PC-9 (cell line): ENCODE data around the gene PRICKLE4. TPM values are rescaled to one million over a fixed set of nuclear protein-coding genes. Genes with fewer than 3 reads are reported as not detected.

Source experiments
- BruUV-seq: library from RNA; stranded (reverse); fragments of 400-500 nt; replicated peaks from 2 replicates; lab custom pipeline; 2021; lab: Mats Ljungman, UMichigan
- CTCF ChIA-PET: fragments of 300-600 bp; sonication (Branson Sonifier 250); formaldehyde crosslinking; loops from one replicate; lab custom pipeline; 2022; ENCODE audit warnings: antibody characterized with exemption; lab: Charles Lee
- POLR2A ChIA-PET: fragments of 300-600 bp; sonication (Branson Sonifier 250); formaldehyde crosslinking; loops from one replicate; lab custom pipeline; 2022; ENCODE audit warnings: antibody characterized with exemption; ENCODE audit not compliant: unreplicated experiment; lab: Charles Lee
- DNase-seq, 2 experiments: peaks; one replicate each; pipeline versions ENCODE4 v3.0.0 to v3.0.0-alpha.2; 2015 to 2022; ENCODE audit warnings: mixed read lengths in 1 of 2
- H2AFZ ChIP-seq: fragments of 200-600 bp; sonication (generic); 2 replicates; pipeline ENCODE4 v1.8.1; 2017; ENCODE audit warnings: antibody characterized with exemption
- H3F3A ChIP-seq: fragments of 200-600 bp; sonication (generic); 2 replicates; pipeline ENCODE4 v1.8.1; 2017; ENCODE audit warnings: antibody characterized with exemption, mild to moderate bottlenecking, low read depth; ENCODE audit not compliant: insufficient read depth
- H3K27ac ChIP-seq: fragments of 200-600 bp; sonication (generic); 2 replicates; pipeline ENCODE4 v1.6.1; 2016; ENCODE audit warnings: mixed run types
- H3K27me3 ChIP-seq: fragments of 200-600 bp; sonication (generic); 2 replicates; pipeline ENCODE4 v1.6.1; 2016; ENCODE audit warnings: low read depth, mixed run types; ENCODE audit not compliant: insufficient read depth
- H3K36me3 ChIP-seq: fragments of 200-600 bp; sonication (generic); 2 replicates; pipeline ENCODE4 v1.6.1; 2016; ENCODE audit warnings: low read depth, mixed run types
- H3K4me1 ChIP-seq: fragments of 200-600 bp; sonication (generic); replicated peaks from 2 replicates; pipeline ENCODE4 v1.6.1; 2016; ENCODE audit warnings: mixed run types; ENCODE audit not compliant: insufficient read depth
- H3K4me2 ChIP-seq: fragments of 200-600 bp; sonication (generic); 2 replicates; pipeline ENCODE4 v1.6.1; 2017; ENCODE audit warnings: mixed run types
- H3K4me3 ChIP-seq: fragments of 200-600 bp; sonication (generic); 2 replicates; pipeline ENCODE4 v1.6.1; 2016; ENCODE audit warnings: mixed run types
- H3K79me2 ChIP-seq: fragments of 200-600 bp; sonication (generic); 2 replicates; pipeline ENCODE4 v1.6.1; 2017; ENCODE audit warnings: low read depth, mixed run types
- H3K9me2 ChIP-seq: fragments of 200-600 bp; sonication (generic); 2 replicates; pipeline ENCODE4 v1.8.1; 2017; ENCODE audit warnings: mild to moderate bottlenecking; ENCODE audit not compliant: insufficient read depth
- H3K9me3 ChIP-seq: fragments of 200-600 bp; sonication (generic); 2 replicates; pipeline ENCODE4 v1.8.1; 2016; ENCODE audit warnings: low read depth; ENCODE audit not compliant: insufficient read depth
- H4K20me1 ChIP-seq: fragments of 200-600 bp; sonication (generic); 2 replicates; pipeline ENCODE4 v1.8.1; 2017; ENCODE audit not compliant: insufficient read depth
- EZH2 ChIP-seq: fragments of 200-600 bp; sonication (generic); IDR thresholded peaks from 2 replicates; pipeline ENCODE4 v1.8.0; 2017; ENCODE audit warnings: antibody characterized with exemption, low read depth
- intact Hi-C: fragments of 100-400 bp; cut with micrococcal nuclease; formaldehyde crosslinking; loops from one replicate; pipeline ENCODE4 v1.10.0; 2022; ENCODE audit not compliant: unreplicated experiment
- total RNA-seq: library from RNA; stranded (reverse); gene quantifications from 2 replicates; pipeline ENCODE4 v1.2.3, GENCODE V29; 2021
- TF ChIP-seq, protein P1 (sequence below): fragments of 200-600 bp; sonication (generic); conservative IDR thresholded peaks from 2 replicates; pipeline ENCODE4 v1.6.1; 2017; ENCODE audit warnings: mixed run types, antibody characterized with exemption, mild to moderate bottlenecking, moderate library complexity

PRICKLE4 gene
- total RNA-seq, 1 experiment from 2014 or later, result 9.2 TPM

DNA sequence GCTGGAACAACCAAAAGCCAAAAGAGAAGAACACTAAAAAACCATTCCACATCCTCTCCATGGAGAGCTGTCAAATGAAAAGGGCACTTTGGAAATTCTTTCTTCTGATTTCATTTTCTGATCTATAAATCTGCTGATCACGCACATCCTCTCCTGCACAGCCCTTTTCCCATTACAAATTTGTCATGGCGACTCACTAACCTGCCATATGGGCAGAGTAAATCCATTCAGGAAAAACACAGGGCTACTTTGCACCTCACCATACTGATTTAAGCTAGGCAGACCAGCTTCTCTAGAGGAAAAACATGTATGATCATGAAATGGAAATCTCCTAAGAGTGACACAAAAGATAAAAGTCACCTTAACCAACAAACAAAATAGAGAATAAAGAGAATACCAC lies 32.9 kb downstream of the PRICKLE4 start:
- no peak for TF ChIP-seq EZH2
- TF ChIP-seq, protein P1, sequence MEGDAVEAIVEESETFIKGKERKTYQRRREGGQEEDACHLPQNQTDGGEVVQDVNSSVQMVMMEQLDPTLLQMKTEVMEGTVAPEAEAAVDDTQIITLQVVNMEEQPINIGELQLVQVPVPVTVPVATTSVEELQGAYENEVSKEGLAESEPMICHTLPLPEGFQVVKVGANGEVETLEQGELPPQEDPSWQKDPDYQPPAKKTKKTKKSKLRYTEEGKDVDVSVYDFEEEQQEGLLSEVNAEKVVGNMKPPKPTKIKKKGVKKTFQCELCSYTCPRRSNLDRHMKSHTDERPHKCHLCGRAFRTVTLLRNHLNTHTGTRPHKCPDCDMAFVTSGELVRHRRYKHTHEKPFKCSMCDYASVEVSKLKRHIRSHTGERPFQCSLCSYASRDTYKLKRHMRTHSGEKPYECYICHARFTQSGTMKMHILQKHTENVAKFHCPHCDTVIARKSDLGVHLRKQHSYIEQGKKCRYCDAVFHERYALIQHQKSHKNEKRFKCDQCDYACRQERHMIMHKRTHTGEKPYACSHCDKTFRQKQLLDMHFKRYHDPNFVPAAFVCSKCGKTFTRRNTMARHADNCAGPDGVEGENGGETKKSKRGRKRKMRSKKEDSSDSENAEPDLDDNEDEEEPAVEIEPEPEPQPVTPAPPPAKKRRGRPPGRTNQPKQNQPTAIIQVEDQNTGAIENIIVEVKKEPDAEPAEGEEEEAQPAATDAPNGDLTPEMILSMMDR, result no peak
- Histone ChIP-seq H3K4me3 (no peak overlapping the region), H3K27ac (no peak overlapping the region), H3F3A (peaks cover 4% of the 10 kb centered on the region; the same call in 1 of the 2 replicates), H3K79me2 (no peaks in the 10 kb centered on the region), H3K4me1 (no peaks in the 10 kb centered on the region), H3K27me3 (no peaks in the 10 kb centered on the region), H3K9me2 (no peaks in the 10 kb centered on the region), H3K36me3 (no peaks in the 10 kb centered on the region), H3K4me2 (no peak overlapping the region), H4K20me1 (no peaks in the 10 kb centered on the region), H3K9me3 (no peaks in the 10 kb centered on the region), H2AFZ (no peak overlapping the region)
- CTCF ChIA-PET, result no interaction called here
- intact Hi-C loops, result no loop called here
- DNase-seq, result no peak
- no TSS peak for BruUV-seq
- POLR2A ChIA-PET, result no interaction called here

DNA sequence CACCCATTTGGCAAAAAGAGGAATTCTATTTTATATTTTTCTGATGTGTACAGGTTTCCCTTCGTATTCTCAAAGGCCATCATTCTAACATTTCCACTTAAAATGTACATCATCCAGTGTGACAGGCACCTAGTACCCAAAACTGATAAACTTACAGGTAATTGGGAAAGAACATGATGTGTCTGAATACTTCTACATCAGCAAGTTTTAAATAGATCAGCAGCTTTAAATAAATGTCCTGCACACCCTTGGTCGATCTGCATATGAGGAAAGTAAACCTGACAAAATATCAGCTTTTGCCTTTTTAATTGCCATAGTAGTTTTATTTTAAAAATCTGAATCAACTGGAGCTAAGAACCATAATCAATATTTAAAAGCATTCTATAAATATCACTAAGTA lies 33.4 kb downstream of the PRICKLE4 start:
- intact Hi-C loops, result no loop called here
- Histone ChIP-seq H3F3A (peaks cover 4% of the 10 kb centered on the region; the same call in 1 of the 2 replicates), H3K4me3 (no peak overlapping the region), H2AFZ (no peak overlapping the region), H3K4me2 (no peak overlapping the region), H3K27ac (no peak overlapping the region), H3K4me1 (no peaks in the 10 kb centered on the region), H3K27me3 (no peaks in the 10 kb centered on the region), H3K79me2 (no peaks in the 10 kb centered on the region), H3K36me3 (no peaks in the 10 kb centered on the region), H4K20me1 (no peaks in the 10 kb centered on the region), H3K9me2 (no peaks in the 10 kb centered on the region), H3K9me3 (no peaks in the 10 kb centered on the region)
- BruUV-seq, result no TSS peak
- CTCF ChIA-PET, result interaction anchor here (0.8 kb wide), 1 partner anchor 23 kb away, joined by 3 read pairs; no protein-coding TSS in a partner anchor
- DNase-seq, result no peak
- TF ChIP-seq, protein P1, result no peak
- no peak for TF ChIP-seq EZH2
- POLR2A ChIA-PET, result interaction anchor here (0.7 kb wide), 1 partner anchor 29 kb away, joined by 4 read pairs; no protein-coding TSS in a partner anchor

DNA sequence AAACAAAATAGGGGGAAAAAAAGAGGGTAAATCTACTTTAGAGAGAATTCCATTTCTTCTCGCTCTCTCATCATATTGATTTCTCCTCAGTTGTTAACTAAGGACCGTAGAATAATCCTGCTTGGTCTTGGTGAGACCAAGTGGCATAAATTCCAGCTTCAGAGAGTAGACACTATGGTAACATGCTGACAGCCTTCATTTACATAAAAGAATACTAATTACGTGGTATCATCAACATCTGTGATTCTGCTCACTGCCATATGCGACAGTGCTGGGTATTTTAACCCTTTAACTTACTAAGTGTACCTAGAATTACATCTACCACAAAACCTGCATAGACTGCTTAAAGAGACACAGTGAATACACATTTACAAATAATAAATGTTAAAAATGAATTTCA lies 34.0 kb downstream of the PRICKLE4 start:
- CTCF ChIA-PET, result interaction anchor here (0.8 kb wide), 1 partner anchor 22 kb away, joined by 3 read pairs; no protein-coding TSS in a partner anchor
- POLR2A ChIA-PET, result no interaction called here
- no peak for DNase-seq

More for the DNA sequence above, 34.0 kb downstream of the PRICKLE4 start:
- Histone ChIP-seq H3K4me3 (no peak overlapping the region), H3K4me1 (no peaks in the 10 kb centered on the region), H3F3A (peaks cover 4% of the 10 kb centered on the region; the same call in 1 of the 2 replicates), H3K4me2 (no peak overlapping the region), H4K20me1 (no peaks in the 10 kb centered on the region), H3K9me2 (no peaks in the 10 kb centered on the region), H2AFZ (no peak overlapping the region), H3K27ac (no peak overlapping the region), H3K9me3 (no peaks in the 10 kb centered on the region), H3K36me3 (no peaks in the 10 kb centered on the region), H3K79me2 (no peaks in the 10 kb centered on the region), H3K27me3 (no peaks in the 10 kb centered on the region)
- no TSS peak for BruUV-seq
- no peak for TF ChIP-seq EZH2
- TF ChIP-seq, protein P1, result no peak
- intact Hi-C loops, result no loop called here
